LNCaP clone FGC (cell line): ENCODE results near the gene SRCIN1.

Source experiments
- DNase-seq: peaks from one replicate; pipeline ENCODE4 v3.0.0-alpha.2; 2011; ENCODE audit warnings: low read depth
- H3K4me3 ChIP-seq: 2 replicates; pipeline ENCODE4 v1.5.1; 2011; ENCODE audit warnings: mild to moderate bottlenecking, low read depth, low read length, control low read depth
- TF ChIP-seq, protein P1 (sequence below): IDR thresholded peaks from 2 replicates; pipeline ENCODE4 v1.5.1; 2012; ENCODE audit warnings: mild to moderate bottlenecking; ENCODE audit not compliant: control insufficient read depth, insufficient read depth; ENCODE audit errors: extremely low read depth

SRCIN1 gene

GRCh38 chr17:38512473-38513058, 93.2 kb downstream of the SRCIN1 start:
- TF ChIP-seq, protein P1, sequence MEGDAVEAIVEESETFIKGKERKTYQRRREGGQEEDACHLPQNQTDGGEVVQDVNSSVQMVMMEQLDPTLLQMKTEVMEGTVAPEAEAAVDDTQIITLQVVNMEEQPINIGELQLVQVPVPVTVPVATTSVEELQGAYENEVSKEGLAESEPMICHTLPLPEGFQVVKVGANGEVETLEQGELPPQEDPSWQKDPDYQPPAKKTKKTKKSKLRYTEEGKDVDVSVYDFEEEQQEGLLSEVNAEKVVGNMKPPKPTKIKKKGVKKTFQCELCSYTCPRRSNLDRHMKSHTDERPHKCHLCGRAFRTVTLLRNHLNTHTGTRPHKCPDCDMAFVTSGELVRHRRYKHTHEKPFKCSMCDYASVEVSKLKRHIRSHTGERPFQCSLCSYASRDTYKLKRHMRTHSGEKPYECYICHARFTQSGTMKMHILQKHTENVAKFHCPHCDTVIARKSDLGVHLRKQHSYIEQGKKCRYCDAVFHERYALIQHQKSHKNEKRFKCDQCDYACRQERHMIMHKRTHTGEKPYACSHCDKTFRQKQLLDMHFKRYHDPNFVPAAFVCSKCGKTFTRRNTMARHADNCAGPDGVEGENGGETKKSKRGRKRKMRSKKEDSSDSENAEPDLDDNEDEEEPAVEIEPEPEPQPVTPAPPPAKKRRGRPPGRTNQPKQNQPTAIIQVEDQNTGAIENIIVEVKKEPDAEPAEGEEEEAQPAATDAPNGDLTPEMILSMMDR = no peak
- H3K4me3 ChIP-seq = no peak overlapping the region
- no peak for DNase-seq

DNA sequence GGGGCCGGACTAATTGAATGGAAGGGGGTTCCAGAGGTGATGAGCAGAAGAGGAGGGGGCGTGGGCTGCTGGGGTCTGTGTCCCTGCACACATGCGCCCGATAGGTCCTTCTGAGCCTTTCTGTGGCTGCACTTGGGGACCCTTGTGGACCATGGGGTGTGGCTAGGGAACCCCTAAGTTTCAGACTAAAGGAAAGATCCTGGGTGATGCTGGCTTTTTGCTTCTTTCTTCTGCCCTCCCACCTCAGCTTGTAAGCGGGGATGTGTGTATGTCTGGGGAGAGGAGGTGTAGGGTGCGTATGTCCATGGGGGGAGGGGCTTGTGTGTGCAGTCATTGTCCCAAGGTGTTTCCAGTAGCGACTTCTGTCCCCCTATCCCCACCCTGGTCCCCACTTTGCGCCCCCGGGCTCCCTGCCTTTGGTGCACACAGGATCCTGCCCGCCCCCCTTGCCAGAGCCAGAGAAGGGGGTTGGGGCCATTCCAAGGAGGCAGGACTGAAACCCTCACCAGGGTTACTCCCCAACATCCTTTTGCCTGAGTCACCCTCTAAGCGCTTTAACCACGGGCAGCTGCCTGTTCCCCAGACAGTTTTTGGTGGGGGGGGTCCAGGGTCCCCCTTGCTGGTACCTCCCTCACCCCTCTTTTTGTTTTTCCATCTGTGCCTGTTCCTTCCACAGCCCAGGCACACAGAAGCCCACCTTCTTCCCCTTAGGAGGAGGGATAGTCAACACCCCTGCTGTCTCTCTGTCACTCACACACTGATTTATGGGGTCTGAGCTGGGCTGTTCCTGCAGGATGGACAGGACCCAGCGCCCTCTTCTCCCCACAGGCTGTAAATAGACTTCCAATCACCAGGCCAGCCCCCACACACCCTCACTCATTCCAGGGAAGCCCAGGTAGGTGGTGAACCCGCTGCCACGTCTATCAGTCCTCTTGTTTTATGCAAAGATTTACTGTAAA, 94.3 kb downstream of the SRCIN1 start:
- TF ChIP-seq, protein P1 = no peak
- H3K4me3 ChIP-seq = no peak overlapping the region
- DNase-seq = no peak

DNA sequence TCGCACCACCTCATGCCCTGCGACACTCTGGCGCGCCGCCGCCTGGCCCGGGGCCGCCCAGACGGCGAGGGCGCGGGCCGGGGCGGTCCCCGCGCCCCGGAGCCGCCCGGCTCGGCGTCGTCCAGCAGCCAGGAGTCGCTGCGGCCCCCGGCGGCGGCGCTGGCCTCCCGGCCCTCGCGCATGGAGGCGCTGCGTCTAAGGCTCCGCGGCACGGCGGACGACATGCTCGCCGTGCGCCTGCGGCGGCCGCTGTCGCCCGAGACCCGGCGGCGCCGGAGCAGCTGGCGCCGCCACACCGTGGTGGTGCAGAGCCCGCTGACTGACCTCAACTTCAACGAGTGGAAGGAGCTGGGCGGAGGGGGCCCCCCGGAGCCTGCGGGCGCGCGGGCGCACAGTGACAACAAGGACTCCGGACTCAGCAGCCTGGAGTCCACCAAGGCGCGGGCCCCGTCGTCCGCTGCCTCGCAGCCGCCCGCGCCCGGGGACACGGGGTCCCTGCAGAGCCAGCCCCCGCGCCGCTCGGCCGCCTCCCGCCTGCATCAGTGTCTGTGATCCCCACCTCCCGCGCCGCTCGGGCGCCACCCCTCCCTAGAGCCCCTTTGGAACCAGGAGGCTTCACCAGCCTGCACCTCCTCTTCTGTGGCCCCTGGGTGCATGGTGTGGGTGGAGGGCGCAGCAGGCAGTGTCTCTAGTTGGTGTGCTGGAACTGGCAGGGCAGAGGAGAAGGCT, 95.2 kb downstream of the SRCIN1 start:
- DNase-seq = no peak
- H3K4me3 ChIP-seq = no peak overlapping the region
- TF ChIP-seq, protein P1 = peak; percentile 34; the same call in 1 of the 2 replicates

DNA sequence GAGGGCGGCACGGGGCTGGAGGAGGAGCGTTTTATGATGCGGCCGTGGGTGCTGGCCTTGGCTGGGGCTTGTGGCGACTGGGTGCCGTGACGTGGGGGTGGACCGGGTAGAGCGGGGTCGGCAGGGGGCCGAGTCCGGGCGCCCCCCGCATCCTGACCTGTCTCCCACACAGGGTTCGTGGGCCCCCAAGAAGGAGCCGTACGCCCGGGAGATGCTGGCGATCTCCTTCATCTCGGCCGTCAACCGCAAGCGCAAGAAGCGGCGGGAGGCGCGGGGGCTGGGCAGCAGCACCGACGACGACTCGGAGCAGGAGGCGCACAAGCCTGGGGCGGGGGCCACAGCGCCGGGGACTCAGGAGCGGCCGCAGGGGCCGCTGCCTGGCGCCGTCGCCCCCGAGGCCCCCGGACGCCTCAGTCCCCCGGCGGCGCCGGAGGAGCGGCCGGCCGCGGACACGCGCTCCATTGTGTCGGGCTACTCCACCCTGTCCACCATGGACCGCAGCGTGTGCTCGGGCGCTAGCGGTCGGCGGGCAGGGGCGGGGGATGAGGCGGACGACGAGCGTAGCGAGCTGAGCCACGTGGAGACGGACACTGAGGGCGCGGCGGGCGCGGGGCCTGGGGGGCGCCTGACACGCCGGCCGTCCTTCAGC, 95.9 kb downstream of the SRCIN1 start:
- H3K4me3 ChIP-seq = no peak overlapping the region
- TF ChIP-seq, protein P1 = no peak
- DNase-seq = no peak

DNA sequence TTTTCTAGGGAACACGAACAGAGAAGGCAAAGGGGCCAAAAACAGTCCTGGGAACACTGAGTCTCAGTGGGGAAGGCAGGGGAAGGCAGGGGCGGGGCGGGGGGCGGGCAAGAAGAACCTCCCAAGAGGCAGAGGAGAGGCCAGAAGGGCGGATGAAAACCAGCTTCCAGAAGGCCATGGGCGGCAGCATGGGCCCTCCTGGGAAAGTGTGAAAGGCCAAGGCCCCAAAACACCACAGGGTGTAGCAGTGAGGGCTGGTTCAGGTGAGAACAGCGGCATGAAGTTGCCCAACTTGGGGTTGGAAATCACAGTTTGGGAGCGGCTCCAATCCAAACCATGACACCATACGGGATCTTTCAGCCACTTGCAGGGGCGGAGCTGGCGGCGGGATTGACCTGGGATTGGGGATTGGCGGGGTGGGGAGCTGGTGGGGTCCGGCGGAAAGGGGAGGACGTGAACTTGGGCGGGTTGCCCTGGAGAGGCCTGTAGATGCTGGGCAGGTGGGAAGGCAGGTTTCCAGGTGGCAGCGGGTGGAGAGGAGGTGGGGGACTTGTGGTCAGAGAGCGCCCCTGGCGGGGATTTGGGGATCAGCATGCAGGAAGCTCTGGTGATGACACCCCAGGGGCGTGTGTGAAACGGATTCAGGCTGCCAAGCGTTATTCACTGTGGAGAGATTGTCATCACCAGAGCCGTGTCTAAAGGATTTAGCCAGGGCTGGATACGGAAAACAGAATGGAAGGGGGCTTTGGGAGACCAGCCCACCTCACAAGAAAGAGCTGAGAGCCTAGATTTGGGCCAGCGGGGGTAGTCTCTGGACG, 96.6 kb downstream of the SRCIN1 start:
- TF ChIP-seq, protein P1 = peak; percentile 33
- H3K4me3 ChIP-seq = no peak overlapping the region
- DNase-seq = peak; percentile 13

DNA sequence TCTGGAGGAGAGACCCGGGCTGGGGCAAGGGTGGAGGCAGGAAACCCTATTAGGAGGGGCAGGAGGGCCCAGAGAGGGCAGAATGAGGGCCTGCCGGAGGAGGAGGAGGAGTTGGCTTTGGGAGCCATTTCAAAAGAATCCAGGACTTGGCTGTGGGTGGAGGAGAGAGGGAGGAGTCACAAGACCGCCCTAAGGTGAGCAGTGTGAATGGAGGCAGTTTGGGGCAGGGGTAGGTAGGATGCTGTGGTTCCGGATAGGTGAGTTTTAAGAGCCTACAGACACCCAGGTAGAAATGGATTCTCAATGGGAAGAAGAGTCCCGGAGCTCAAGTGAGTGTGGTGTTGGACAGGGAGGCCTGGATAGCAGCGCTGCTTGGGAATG, 97.2 kb downstream of the SRCIN1 start:
- TF ChIP-seq, protein P1 = no peak
- no peak overlapping the region for H3K4me3 ChIP-seq
- no peak for DNase-seq
